DOHH2 (cell line): ENCODE results near the gene MVP.
"Not testable (repeated sequence)": the region's sequence is repeated elsewhere in the genome, so short reads cannot be mapped to it uniquely, and the experiment has no call there.

Experiments used
- H3F3A ChIP-seq: fragments of 200-600 bp; sonication (generic), shearing (Covaris generic); 2 replicates; pipeline ENCODE4 v1.6.0; 2016; ENCODE audit warnings: antibody characterized with exemption, mild to moderate bottlenecking; ENCODE audit not compliant: control insufficient read depth, insufficient read depth
- H3K27ac ChIP-seq: fragments of 200-600 bp; sonication (generic); 2 replicates; pipeline ENCODE4 v1.5.1; 2014; ENCODE audit warnings: low read depth, mild to moderate bottlenecking, low read length, moderate library complexity
- H3K27me3 ChIP-seq: fragments of 200-600 bp; sonication (generic); 2 replicates; pipeline ENCODE4 v1.6.1; 2014; ENCODE audit warnings: mild to moderate bottlenecking, low read length, mixed read lengths; ENCODE audit not compliant: control insufficient read depth
- H3K36me3 ChIP-seq: fragments of 200-600 bp; sonication (generic); 2 replicates; pipeline ENCODE4 v1.6.1; 2014; ENCODE audit warnings: mild to moderate bottlenecking, low read length, moderate library complexity, mixed read lengths; ENCODE audit not compliant: control insufficient read depth
- H3K4me1 ChIP-seq: fragments of 200-600 bp; sonication (generic); 2 replicates; pipeline ENCODE4 v1.6.1; 2014; ENCODE audit warnings: mild to moderate bottlenecking, low read length, mixed read lengths; ENCODE audit not compliant: control insufficient read depth
- H3K4me2 ChIP-seq: fragments of 200-600 bp; sonication (generic); 2 replicates; pipeline ENCODE4 v1.6.0; 2014; ENCODE audit warnings: mild to moderate bottlenecking, low read length, moderate library complexity
- H3K4me3 ChIP-seq: fragments of 200-600 bp; sonication (generic); 2 replicates; pipeline ENCODE4 v1.5.1; 2014; ENCODE audit warnings: mild to moderate bottlenecking, low read length, mixed read lengths
- H3K79me2 ChIP-seq: fragments of 200-600 bp; sonication (generic); 2 replicates; pipeline ENCODE4 v1.6.1; 2014; ENCODE audit warnings: mild to moderate bottlenecking, low read length, mixed read lengths; ENCODE audit not compliant: control insufficient read depth
- H3K9me2 ChIP-seq: fragments of 200-600 bp; sonication (generic); replicated peaks from 2 replicates; pipeline ENCODE4 v1.6.1; 2014; ENCODE audit warnings: mild to moderate bottlenecking, low read length, mixed read lengths; ENCODE audit not compliant: control insufficient read depth
- H3K9me3 ChIP-seq: fragments of 200-600 bp; sonication (generic); 2 replicates; pipeline ENCODE4 v1.6.1; 2014; ENCODE audit warnings: antibody characterized with exemption, low read length, mixed read lengths; ENCODE audit not compliant: control insufficient read depth, insufficient read depth
- H4K20me1 ChIP-seq: fragments of 200-600 bp; sonication (generic); 2 replicates; pipeline ENCODE4 v1.6.0; 2014; ENCODE audit warnings: low read depth, mild to moderate bottlenecking, antibody characterized with exemption, low read length, moderate library complexity; ENCODE audit not compliant: control insufficient read depth, insufficient read depth
- EZH2phosphoT487 ChIP-seq: fragments of 200-600 bp; sonication (generic); IDR thresholded peaks from 2 replicates; pipeline ENCODE4 v1.6.1; 2017; ENCODE audit warnings: borderline replicate concordance, mild to moderate bottlenecking, antibody characterized with exemption, low read length, moderate library complexity, mixed read lengths
- TF ChIP-seq, protein P1 (sequence below): fragments of 200-600 bp; sonication (generic); IDR thresholded peaks from one replicate; pipeline ENCODE4 v1.5.1; 2014; ENCODE audit warnings: antibody characterized with exemption, mild to moderate bottlenecking, low read depth, low read length; ENCODE audit not compliant: poor library complexity, severe bottlenecking

The MVP gene

DNA sequence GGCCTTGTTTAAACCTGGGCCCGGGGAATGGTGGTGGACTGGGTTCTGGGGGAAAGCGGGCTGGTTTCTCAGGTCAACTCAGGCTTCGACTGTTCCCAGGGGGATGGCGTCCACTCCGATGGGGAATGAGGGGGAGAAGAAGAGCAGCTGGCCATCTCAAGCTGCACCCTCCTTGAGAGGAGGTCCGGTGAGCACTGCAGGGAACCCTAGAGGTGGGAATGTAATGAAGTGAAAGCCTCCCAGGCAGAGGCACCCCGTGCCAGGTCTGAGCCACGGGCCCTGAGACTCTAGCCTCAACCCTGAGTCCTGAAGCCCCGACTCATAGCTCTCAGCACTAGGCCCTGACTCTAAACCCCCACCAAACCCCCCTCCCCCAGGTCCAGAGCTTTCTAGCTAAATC is 43.9 kb downstream of the MVP start:
- Histone ChIP-seq H4K20me1 (no peaks in the 10 kb centered on the region), H3K27me3 (peaks cover 5% of the 10 kb centered on the region; the same call in 1 of the 2 replicates), H3K4me3 (no peak overlapping the region), H3K4me2 (no peak overlapping the region), H3F3A (no peaks in the 10 kb centered on the region), H3K9me3 (no peaks in the 10 kb centered on the region), H3K36me3 (peaks cover 16% of the 10 kb centered on the region), H3K79me2 (peaks cover 21% of the 10 kb centered on the region), H3K4me1 (peaks cover 9% of the 10 kb centered on the region), H3K9me2 (no peaks in the 10 kb centered on the region), H3K27ac (no peak overlapping the region)
- no peak for TF ChIP-seq EZH2phosphoT487
- TF ChIP-seq, protein P1, sequence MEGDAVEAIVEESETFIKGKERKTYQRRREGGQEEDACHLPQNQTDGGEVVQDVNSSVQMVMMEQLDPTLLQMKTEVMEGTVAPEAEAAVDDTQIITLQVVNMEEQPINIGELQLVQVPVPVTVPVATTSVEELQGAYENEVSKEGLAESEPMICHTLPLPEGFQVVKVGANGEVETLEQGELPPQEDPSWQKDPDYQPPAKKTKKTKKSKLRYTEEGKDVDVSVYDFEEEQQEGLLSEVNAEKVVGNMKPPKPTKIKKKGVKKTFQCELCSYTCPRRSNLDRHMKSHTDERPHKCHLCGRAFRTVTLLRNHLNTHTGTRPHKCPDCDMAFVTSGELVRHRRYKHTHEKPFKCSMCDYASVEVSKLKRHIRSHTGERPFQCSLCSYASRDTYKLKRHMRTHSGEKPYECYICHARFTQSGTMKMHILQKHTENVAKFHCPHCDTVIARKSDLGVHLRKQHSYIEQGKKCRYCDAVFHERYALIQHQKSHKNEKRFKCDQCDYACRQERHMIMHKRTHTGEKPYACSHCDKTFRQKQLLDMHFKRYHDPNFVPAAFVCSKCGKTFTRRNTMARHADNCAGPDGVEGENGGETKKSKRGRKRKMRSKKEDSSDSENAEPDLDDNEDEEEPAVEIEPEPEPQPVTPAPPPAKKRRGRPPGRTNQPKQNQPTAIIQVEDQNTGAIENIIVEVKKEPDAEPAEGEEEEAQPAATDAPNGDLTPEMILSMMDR: no peak

DNA sequence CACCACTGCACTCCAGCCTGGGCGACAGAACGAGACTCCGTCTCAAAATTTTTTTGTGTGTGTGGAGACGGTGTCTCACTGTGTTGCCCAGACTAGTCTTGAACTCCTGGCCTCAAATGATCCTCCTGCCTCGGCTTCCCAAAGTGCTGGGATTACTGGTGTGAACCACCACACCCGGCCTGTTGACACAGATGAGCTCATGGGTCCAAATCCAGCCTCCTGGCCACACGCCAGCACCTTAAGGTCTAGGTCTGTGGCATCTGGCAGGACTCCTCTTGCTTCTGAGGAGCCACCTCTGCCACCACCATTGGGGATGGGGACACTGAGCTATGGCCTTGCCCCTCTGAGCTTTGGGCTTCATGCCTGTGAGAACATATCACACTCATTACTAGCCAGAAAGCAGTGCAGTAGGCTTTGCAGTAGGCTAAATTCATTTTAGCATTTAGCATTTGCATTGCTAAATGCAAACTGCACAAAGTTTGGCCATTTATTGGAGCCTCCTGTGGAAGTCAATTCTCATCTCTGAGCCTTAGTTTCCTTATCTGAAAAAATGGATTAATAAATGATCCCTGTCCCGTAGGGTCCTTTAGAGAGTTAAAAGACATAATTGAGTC is 48.2 kb downstream of the MVP start:
- no peaks in the 10 kb centered on the region for H3K79me2 ChIP-seq
- no peaks in the 10 kb centered on the region for H3K9me2 ChIP-seq
- TF ChIP-seq, protein P1: no peak
- TF ChIP-seq EZH2phosphoT487: no peak
- H3K36me3 ChIP-seq: no peaks in the 10 kb centered on the region
- peaks cover 4% of the 10 kb centered on the region for H3K4me1 ChIP-seq
- no peaks in the 10 kb centered on the region for H3F3A ChIP-seq
- no peaks in the 10 kb centered on the region for H3K9me3 ChIP-seq
- H3K4me3 ChIP-seq: no peak overlapping the region
- no peak overlapping the region for H3K4me2 ChIP-seq
- H3K27ac ChIP-seq: no peak overlapping the region
- no peaks in the 10 kb centered on the region for H4K20me1 ChIP-seq
- peaks cover 5% of the 10 kb centered on the region; the same call in 1 of the 2 replicates for H3K27me3 ChIP-seq

DNA sequence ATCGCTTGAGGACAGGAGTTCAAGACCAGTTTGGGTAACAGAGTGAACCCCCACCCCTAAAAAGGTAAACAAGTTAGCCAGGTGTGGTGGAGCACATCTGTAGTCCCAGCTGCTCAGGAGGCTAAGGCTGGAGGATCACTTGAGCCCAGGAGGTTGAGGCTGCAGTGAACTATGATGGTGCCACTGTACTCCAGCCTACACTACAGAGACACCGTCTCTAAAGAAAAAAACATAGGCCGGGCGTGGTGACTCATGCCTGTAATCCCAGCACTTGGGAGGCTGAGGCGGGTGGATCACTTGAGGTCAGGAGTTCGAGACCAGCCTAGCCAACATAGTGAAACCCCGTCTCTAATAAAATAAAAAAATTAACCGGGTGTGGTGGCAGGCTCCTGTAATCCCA is 48.8 kb downstream of the MVP start:
- H3K4me2 ChIP-seq, H3F3A ChIP-seq, H3K4me3 ChIP-seq, H3K9me3 ChIP-seq, H4K20me1 ChIP-seq, H3K79me2 ChIP-seq, H3K27ac ChIP-seq, H3K36me3 ChIP-seq, H3K9me2 ChIP-seq, H3K4me1 ChIP-seq, H3K27me3 ChIP-seq: not testable (repeated sequence)

DNA sequence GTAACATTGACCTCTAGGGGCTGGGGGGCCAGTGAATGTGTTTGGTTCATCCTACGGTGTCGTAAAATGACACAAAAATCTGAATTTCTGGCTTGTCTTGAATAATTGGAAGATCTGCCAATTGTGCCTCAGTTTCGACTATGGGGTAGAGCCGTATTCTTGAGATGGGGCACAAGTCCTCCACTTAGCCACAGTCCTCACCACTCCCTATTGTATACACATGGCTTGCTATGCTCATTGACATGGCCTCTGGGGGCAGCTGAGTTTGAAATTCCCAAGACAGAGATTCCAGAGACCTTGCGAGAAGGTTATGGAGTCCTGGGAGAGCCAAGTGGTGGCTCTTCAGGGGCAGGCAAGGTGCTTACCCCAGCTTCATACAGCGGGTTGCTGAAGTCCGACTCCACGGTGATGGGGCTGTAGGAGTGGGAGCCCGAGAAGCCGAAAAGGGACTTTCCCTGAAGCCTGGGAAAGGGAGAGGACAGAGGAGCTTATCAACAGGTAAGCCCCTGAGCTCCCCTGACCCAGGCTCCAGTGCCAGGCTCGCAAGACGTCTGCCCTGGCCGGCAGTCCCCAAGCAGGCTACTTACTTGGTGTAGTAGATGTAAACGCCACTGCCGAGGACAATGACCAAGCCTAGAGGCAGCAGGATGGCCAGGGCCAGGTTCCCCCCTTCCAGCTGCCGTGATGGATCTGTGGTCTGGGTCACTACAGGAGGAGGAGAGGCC is 51.7 kb downstream of the MVP start:
- peaks cover 5% of the 10 kb centered on the region; the same call in 1 of the 2 replicates for H3K27me3 ChIP-seq
- H3K36me3 ChIP-seq: no peaks in the 10 kb centered on the region
- H4K20me1 ChIP-seq: no peaks in the 10 kb centered on the region
- no peaks in the 10 kb centered on the region for H3K79me2 ChIP-seq
- H3F3A ChIP-seq: no peaks in the 10 kb centered on the region
- TF ChIP-seq, protein P1: no peak
- H3K9me3 ChIP-seq: no peaks in the 10 kb centered on the region
- peaks cover under 1% of the 10 kb centered on the region; the same call in 1 of the 2 replicates for H3K4me1 ChIP-seq
- H3K9me2 ChIP-seq: no peaks in the 10 kb centered on the region
- H3K4me3 ChIP-seq: no peak overlapping the region
- no peak overlapping the region for H3K27ac ChIP-seq
- H3K4me2 ChIP-seq: no peak overlapping the region
